Vagina (tissue), 2 donors: ENCODE results near the gene PTPRN2.

Experiments
- POLR2A ChIP-seq, 2 donors: fragments of 450-650 bp; IDR thresholded peaks; one replicate each; pipeline ENCODE4 v1.6.1; 2017; ENCODE audit warnings: antibody characterized with exemption in 2 of 2, mild to moderate bottlenecking in 2 of 2, moderate library complexity in 2 of 2
- TF ChIP-seq, protein P1 (sequence below), 3 experiments: fragments of 450-650 bp in 2 of 3; fragments of 200-600 bp in 1 of 3; sonication (generic) in 1 of 3; IDR thresholded peaks; one replicate each; pipeline ENCODE4 v1.5.1; 2017 to 2019; ENCODE audit warnings: antibody characterized with exemption in 3 of 3, mild to moderate bottlenecking in 2 of 3, moderate library complexity in 2 of 3

DNA sequence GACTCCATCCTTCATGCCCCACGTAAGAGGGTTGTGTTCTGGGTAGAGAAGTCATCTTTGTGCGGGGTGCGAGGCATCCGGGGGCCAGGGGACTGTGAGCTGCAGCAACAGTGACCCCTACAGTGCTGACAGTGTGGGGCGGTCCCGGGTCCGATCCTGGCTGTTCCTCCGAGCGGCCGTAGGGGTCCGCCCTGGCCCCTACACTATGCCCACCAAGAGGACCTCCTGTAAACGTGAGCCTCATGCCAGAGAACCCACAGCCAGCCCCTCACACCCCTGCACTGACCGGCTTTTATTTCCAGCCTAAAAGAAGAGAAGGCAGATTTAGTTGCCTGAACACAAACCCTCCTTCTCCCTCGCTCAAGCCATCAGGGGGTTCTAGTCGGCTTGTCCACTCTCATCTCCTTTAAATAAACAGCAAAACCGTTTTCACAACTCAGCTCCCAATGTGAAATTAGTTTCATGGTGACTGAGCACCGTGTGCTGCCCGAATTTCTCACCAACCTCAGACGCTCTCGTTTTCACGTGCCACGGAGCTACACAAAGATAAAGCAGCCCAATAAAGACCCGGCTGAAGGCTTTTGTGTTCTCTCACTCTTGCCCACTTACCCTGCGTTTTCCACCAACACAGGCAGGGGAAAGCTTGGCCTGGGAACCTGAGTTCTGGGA lies 588.6 kb downstream of the PTPRN2 start:
- TF ChIP-seq, protein P1, sequence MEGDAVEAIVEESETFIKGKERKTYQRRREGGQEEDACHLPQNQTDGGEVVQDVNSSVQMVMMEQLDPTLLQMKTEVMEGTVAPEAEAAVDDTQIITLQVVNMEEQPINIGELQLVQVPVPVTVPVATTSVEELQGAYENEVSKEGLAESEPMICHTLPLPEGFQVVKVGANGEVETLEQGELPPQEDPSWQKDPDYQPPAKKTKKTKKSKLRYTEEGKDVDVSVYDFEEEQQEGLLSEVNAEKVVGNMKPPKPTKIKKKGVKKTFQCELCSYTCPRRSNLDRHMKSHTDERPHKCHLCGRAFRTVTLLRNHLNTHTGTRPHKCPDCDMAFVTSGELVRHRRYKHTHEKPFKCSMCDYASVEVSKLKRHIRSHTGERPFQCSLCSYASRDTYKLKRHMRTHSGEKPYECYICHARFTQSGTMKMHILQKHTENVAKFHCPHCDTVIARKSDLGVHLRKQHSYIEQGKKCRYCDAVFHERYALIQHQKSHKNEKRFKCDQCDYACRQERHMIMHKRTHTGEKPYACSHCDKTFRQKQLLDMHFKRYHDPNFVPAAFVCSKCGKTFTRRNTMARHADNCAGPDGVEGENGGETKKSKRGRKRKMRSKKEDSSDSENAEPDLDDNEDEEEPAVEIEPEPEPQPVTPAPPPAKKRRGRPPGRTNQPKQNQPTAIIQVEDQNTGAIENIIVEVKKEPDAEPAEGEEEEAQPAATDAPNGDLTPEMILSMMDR (IDR thresholded peaks at IDR 0.05), result no peak
- no peak for TF ChIP-seq POLR2A (IDR thresholded peaks at IDR 0.05)
